SKM-1 (cell line): ENCODE data around the gene ARHGAP26.

ENCODE experiments used
- DNase-seq: peaks from one replicate; lab custom pipeline; 2025; ENCODE audit not compliant: unreplicated experiment; lab: John Stamatoyannopoulos, UW

The ARHGAP26 gene

DNA sequence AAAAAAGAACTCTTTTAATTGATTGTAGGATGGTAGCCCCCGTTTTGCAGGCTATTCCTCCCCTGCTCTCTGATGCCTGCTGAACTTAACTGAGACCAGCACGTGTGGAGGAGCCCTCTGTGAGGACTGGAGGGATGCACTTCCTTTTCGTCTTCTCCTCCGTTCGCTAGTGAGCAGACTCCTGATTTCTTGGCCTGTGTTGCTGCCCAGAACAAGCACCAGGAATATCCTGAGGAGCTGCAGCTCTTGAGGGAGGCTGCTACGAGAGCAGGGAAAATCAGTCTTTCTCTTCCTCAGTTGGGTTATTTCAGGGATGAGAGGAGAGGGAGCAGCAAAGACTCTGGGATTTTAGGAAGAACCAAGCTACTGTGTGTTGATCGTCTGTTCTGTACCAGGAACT lies 74.7 kb downstream of the ARHGAP26 start:
- DNase-seq = no peak

DNA sequence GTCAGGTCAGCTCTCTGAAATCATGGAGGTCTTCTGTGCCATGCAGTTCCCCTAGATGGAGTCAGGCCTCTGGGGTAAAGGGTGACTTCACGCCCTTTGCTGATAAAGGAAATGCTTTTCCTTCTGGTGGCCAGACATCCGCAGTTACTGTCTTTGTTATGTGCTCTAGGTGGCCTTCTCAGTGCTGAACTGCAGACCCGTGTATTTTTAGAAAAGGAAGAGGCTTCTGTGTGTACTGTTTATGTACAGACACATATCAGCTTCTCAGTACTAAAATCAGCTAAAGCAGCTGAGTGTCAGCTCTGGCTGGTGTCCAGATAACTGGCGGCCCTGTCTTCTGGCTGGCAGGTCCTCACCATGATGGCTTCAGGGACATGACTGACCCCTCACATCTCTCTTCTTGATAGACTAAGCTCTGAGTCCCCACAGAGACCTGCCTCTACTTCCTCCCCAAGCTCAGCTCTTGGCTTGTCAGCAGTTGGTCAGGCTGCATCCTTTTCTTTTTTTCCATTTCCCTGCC lies 75.3 kb downstream of the ARHGAP26 start:
- DNase-seq = no peak

DNA sequence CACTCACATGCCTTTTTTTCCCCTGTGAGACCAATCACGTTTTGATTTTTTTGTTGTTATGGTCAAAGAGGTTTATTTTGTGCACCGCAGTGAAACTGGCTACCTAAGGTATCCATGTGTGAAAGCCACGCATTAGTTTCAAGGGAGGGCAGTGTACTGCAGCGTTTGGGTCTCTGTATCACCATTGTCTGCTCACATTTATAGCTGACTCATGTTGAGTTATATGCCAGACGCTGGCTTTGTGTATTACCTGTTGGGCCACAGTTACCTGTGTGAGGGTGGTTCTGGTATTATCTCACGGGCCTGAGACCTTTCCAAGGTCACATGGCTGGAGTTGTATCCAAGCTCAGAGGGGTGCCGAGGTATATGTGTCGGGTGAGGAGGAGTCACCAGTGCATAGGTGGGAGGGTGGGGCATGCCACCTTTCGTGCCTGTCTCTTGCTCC lies 75.8 kb downstream of the ARHGAP26 start:
- no peak for DNase-seq

DNA sequence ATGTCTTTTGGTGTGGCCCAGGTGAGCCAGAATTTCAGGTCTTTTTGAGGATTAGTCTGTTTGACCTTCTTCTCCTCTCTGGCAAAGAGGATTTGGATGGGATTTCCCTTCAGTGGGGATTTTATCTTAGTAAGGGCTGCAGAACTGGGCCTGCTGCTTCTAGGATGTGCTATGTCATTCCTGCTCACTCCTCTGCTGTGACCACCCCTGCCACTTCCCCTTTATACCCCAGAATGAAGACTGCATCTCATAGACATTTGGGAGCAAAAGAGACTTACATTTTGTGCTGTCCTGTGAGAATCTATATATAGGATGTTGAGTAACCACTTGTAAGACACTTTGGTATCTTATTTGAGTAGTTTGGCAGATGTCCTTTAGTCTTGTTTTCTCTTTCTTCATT lies 76.2 kb downstream of the ARHGAP26 start:
- DNase-seq = peak; percentile 18

DNA sequence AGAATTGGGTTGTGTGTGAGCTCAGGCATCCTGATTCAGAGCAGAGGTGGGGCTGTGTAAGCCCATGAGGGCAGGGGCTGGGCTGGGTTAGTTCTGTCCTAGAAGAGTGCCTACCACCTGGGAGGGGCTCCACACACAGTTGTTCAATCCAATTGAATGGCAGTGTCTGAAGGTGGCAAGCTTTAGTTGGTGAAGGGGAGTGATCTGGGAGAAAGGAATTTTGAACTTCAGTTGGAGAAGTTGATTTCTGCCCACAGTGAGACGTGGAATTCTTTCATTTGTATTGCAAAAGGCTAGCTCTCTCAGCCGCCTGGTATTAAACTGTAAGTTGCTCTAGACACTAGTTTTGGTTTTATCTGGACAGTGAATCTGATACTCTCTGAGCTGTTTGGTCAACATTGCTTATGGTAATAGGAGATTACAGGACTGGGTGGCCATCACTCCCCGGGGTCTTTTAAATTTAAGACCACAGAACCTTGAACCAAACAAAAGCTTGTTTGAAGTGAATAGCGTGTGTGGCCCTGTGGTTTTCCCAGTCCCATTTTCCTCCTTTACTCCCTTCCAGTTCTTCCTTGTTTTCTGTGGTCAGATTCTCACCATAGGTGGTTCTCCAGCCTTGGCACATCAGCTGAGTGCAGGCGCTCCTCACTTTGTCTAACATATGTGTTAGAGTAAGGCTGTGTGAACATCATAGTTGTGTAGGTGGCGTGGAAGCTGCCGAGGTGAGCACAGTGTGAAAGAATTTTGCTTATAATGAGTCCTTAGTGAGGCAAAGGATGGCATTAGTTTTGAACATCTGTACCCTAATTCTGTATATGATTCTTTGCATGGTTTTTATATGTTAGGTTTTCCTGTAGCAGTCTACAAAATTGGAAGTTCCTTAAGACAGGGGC lies 78.0 kb downstream of the ARHGAP26 start:
- DNase-seq = no peak

DNA sequence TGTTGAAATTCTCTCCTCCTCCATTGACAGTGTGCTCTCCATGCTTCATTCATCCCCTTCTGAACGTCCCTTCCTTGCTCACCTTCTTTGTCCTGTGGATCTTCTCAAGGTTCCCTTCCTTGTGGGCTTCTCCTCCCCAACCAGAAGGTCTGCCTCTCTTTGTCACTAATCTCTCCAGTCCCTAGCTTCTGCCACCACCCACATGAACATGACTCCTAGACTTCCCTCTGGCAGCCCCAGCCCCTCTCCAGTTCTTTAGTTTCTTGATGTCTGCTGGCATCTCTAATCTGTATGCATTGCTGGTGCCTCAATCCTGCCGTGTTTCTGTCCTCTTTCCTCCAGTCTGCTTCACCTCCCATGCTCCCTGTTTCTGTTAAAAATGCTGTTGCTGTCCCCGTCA lies 79.3 kb downstream of the ARHGAP26 start:
- no peak for DNase-seq

DNA sequence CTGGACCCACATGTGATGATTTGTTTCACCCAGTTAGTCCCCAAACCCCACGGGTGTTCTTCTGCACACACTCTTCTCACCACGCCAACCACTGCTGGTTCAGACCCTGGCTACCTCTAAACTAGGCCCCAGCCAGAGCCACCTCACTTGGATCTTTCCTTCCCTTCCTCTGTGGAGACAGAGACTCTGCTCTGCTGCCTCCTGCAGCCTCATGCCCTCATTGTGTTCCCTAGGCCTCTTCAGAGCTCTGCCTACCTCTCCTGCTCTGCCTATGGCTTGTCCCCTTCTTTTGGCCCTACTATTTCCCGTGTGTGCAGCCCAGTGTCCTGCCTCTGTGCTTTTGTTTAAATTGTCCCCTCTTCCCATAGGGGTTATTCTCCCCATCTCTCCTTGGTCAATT lies 79.7 kb downstream of the ARHGAP26 start:
- no peak for DNase-seq

DNA sequence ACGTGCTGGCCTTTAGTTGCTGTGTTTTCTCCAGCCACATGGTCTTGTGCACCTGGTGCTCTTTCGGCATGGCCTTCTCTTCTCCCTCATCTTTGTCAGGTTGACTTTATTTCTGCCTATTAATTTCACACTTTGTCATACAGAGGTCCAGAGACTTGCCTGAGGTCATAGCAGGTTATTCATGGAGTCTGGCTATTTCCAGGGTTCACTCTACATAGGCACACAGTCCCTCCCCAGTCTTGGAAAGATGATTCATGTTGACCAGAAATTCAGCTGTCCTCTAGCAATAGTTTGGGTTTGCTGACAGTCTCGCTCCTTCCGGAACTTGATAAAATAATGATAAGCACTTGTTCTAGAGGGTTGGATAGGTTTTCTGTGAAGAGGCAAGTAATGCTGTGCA lies 81.6 kb downstream of the ARHGAP26 start:
- no peak for DNase-seq

DNA sequence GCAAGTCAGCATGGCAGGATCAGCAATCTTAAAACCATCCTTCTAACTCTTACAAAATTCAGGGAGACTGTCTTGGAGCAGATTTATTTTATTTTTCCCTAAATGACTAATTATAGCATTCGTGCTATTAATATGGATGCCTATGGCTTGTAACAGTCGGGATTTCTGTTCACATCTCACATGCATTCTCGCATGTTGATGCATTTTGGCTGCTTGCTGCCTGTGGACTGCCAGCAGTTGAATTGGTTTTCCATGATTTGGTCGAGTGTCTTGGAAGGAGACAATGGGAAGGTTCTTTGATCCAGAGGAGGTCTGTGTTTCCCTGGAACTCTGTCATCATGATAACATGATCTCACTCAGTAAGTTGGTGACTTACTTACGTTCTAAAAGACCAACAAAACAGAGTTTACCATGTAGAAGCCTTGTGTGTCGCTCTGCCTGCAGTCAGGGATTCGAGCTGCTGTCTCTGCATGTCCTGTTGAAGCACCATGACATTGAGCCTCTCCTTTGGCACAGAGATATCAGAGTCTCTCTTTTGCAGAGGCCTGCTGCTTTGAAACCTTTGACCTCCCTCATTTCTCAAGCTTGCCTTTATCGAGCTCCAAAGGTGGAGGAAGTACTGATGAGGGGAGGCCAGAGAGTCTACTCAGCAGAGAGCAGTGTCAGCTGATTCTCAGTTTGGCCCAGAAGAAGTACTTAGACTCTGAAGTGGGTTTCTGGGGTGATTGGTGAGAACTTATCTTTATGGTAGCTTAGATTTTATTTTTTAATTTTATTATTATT lies 82.4 kb downstream of the ARHGAP26 start:
- DNase-seq = no peak

DNA sequence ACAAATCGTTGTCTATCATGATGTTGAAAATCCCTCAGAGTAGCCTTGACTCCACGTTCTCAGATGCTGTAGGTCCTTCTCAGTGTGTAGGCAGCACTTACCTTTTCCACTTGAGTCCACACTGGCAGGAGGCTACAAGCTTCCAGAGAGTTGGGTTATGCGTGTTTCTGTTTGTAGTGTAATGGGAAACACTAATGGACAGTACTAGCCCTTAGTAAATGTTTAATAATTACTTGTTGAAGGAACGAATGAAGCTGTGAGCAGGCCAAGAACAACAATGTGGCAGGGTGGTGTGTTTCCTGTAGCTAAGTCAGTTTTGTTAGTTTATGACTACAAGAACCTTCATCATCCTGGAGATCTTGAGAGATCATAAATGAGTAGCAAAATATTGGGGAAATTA lies 83.5 kb downstream of the ARHGAP26 start:
- no peak for DNase-seq

DNA sequence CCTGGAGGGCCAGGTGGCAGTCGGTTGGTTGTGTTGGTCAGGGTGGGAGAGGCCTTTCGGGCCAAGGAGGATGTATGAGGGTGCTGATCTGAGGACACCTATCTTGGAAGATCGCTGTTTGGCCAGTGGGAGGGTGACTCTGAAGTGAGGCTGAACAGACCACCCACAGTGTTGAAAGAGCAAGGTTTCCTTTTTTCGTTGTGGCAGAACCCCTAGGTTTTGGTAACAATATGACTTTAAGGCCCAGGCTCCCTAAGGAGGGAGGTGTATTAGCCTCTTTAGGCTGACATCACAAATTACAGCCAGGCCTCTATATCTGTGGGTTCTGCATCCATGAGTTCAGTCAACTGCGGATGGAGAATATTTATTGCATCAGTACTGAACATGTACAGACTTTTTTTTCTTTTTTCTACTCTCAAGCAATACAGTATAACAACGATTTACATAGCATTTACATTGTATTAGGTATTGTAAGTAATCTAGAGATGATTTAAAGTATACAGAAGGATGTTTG lies 86.1 kb downstream of the ARHGAP26 start:
- DNase-seq = no peak

DNA sequence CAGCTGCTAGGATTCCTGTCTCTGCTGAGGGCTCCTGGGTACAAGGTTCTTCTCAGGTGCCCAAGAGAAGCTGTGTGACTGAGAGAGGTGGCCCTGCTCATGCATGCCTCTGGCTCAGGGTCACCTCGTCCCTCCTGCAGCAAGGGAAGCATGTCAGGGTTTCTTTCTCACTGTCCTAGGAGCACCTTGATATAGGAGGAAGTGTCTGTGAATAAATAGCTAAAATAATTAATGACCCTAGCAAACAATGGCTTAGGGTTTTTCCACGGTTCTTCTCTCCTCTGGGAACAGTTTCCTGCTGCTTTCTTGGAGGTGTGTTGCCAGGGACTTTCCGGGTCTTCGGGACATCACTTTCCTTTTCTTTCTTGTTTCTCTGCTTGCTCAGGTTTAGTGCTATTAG lies 87.2 kb downstream of the ARHGAP26 start:
- no peak for DNase-seq

DNA sequence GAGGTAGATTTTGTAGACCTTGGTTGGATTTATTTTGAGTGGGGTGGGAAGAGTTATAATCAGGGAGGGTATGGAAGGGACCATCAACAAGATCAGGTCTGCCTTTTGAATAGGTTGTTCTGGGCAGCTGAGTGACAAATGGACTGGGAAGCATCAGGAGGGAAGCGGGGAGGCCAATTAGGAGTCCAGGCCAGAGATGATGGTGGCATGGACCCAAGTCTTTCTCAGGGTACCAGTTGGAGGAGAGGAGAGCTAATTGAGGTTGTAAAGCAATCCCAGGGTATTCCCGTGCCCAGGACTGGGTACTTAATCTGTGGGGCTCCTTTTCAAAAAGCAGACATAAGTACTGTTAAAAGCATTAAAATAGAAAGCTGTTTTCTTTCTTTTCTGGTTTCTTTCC lies 88.9 kb downstream of the ARHGAP26 start:
- no peak for DNase-seq

DNA sequence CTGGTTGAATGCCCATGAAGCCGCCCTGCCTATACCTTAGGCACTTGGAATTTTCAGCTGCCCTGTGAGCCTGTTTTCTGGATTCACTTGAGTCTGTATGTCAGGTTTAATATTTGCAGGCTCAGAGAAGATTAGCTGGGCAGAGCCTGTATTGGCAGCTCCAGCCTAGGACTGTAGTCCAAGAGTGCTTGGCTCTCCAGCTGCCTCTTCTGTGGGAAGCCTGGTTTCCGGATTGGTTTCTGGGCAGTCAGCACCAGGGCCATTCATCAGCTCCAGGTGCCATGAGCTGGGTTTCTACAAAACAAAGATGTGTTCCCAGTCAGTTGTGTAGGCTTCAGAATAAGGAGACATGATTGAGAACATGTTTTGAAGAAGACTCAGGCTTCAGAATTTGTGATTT lies 90.1 kb downstream of the ARHGAP26 start:
- DNase-seq = no peak

DNA sequence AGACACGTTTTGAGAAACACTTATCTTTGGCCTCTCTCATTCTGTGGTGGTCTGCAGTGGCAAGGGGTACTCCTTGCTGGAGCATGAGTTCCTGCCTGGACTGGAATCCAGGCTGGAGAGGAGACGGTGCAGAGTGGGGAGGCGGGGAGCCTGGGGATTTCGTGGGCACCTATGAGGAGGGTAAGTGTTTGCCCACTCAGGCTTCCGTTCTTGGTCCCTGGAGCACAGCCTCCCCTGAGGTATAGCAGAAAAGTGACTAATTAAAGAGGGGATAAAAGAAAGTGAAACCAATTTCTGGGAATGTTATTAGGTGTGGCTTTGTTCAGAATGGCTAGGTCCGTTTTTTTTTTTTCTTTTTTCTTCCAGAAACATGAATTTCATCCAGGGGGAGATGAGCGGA lies 90.8 kb downstream of the ARHGAP26 start:
- no peak for DNase-seq

DNA sequence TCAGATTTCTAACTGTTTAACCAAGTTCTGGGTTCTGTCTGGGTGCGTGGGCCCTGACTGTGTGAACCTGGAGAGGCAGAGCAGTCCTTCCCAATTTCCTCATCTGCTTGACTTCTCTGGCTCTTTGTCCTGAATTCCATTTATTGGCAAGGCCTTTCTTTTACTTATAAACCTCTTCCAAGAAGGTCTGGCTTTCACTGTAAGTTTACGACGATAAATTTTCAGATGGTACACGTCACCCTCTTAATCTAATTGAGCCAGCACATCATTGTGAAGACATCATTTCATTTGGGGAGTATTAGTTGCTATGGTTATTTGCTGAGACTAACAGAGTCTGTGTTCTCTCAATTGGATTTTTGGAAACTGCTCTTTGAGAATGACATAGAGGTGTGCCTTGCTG lies 92.4 kb downstream of the ARHGAP26 start:
- no peak for DNase-seq

DNA sequence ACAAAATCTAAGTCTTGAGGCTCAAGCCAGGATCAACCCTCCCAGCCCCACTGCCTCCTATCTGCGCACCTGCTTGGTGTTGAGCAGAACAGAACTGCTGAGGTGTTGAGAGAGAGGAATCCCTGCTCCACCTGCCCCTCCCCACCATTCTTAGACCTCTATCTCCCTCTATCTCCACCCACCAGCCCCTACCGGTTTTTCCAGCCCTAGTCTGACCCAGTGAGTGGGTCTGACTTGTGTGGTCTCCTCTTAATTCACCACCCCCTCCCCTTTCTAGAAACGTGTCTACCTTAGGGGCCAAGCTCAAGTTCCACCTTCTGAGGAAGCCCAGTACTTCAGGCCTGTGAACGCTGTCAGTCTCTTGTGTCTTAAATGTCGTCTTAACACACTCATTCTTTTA lies 93.7 kb downstream of the ARHGAP26 start:
- no peak for DNase-seq

DNA sequence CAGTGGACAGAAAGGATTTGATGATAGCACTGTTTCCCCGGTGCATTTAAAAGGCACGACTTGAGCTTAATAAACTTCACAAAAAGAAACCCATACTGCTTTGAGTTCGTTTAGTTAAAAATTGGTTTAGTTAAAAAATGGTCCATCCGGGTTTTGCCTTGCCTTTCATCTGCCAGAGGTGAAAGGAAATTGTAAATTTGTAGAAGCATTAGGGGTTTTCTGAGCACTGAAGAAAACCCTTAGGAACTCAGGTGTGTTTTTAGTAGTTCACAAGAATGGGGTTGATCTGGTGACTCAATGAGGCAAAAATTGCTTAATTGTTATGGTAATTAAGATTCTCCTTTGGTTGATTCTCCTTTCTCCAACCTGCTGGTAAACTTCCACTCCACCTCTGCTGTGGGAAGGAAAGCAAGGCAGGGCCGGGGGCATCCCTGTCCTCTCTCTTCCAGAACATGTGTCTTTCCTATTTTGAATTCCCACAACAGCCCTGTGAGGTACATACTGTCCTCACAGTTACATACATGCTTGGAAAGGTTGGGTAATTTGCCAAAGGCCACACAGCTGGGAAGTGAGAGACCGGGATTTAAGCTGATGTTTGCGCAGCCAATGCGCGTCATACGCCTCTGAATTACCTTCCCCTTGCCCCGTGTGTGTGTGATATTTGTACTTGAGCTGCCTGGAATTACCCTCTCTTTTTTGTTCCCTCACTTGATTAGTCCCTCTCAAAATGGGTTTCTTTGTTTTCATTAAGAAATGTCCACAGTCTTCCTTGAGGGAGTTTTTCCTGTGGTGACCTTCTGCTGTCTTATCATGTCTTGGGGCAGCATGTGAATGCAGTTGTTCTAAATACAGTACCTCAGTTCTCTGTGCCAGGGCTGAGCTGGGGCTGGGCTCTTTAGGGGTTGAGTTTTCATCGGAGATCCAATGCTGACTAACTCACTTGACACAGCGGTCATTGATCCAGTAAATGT lies 94.4 kb downstream of the ARHGAP26 start:
- DNase-seq = no peak

DNA sequence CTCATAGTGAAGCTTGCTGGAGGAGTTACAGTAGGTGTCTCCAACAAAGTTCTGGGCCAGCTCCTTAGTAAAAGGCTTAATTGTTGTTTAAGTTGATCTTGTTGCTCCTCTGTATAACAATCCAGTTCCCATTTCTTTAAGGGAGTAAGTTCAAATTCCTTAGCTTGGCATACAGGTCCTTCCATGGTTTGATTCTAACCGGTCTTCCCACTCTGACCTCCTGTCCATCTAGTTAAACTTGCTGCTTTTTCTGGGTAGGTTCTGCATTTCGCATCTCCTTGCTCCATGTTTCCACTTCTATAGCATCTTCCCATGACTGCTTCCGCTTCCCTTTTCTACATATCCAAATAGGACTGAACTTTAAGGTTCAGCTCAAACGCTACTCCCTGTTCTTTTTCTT lies 95.5 kb downstream of the ARHGAP26 start:
- DNase-seq = no peak

DNA sequence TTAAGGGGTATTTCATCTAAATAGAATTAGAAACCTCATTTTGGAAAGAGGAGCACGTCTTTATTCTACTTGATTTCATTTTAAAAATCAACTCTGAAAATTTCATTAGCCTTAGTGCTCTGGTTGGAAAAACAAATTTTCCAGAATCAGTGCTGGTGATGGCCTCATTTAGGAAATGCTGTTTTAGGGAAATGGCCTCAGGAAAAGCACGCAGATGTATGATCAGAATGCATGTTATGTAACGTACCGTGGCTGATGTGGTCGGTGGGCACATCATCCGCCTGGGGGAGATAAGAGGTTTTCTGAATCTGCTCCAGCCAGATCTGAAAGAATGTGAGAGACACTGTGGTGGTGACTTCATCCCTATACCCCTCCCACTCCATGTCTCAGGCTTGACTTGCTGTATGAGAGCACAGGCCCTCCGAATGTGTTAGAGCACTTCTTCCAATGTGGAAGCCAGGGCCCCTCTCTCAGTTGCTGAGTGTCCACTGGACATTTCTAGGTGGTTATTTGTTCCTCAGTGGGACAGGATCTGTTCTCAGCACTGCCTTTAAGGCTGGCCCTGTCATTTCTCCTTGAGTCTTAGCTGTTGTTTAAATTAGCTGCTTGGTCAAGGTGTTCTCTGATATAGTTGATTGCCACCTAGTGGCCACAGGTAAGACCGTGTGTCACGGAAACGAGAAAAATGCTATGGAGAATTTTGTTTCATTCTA lies 96.5 kb downstream of the ARHGAP26 start:
- DNase-seq = no peak
